T-helper 17 cell (primary cell): ENCODE data around the gene AP5Z1. TPM values are rescaled to one million over a fixed set of nuclear protein-coding genes. Genes with fewer than 3 reads are reported as not detected.

Experiments
- ATAC-seq: fragments of 150-1000 bp; cut with Tn5 transposase; 2 replicates; pipeline ENCODE4 v1.10.0; 2021; ENCODE audit warnings: mild to moderate bottlenecking, moderate library complexity
- DNase-seq, 3 donors: peaks; one replicate each; pipeline versions ENCODE4 v3.0.0 to v3.0.0-alpha.2; 2020 to 2021
- H3K9me3 ChIP-seq: one replicate; pipeline ENCODE4 v1.7.0; 2013; ENCODE audit warnings: low read length, mild to moderate bottlenecking; ENCODE audit not compliant: control insufficient read depth, poor library complexity, severe bottlenecking
- H3K27ac Mint-ChIP-seq: one replicate; pipeline ENCODE4 v1.8.0; 2022; ENCODE audit warnings: mild to moderate bottlenecking, moderate library complexity, mixed read lengths
- H3K27me3 Mint-ChIP-seq: one replicate; pipeline ENCODE4 v1.8.0; 2022; ENCODE audit warnings: mixed read lengths
- H3K36me3 Mint-ChIP-seq: one replicate; pipeline ENCODE4 v1.8.0; 2022; ENCODE audit warnings: low read depth, mixed read lengths
- H3K4me1 Mint-ChIP-seq: one replicate; pipeline ENCODE4 v1.8.0; 2022; ENCODE audit warnings: mild to moderate bottlenecking, mixed read lengths
- H3K4me3 Mint-ChIP-seq: one replicate; pipeline ENCODE4 v1.8.0; 2022; ENCODE audit warnings: mild to moderate bottlenecking, moderate library complexity, mixed read lengths
- total RNA-seq, 4 donors: library from RNA in 2 of 4; stranded (reverse) in 2 of 4; gene quantifications; one replicate each; pipeline ENCODE4 v1.2.3 and lab custom pipeline; 2022 to 2026

The AP5Z1 gene
- total RNA-seq, 2 donors from 2014 or later, result 87.6 to 112 TPM

DNA sequence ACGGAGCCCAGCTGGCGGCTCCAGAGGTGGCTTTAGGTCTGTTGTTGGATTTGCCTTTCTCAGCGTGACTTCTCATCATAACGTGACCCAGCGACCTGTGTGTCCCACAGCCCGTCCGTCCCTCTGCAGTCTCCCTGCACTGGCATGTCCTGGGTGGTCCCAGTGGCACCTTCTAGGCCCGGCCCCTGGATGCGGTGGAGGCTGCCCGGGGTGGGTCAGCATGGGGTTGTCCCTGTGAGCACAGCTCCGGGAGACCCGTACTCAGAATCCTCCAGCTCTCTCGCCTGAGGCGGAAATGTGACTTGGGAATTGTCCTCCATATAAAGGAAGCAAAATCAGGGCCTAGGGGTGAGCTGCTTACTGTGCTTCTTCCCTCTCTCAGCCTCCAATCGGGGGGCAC lies 25.6 kb upstream of the AP5Z1 start:
- Mint-ChIP-seq H3K27me3 (no peaks in the 10 kb centered on the region), H3K4me3 (no peak overlapping the region), H3K27ac (peak overlapping the region; percentile 97), H3K4me1 (peaks cover 46% of the 10 kb centered on the region), H3K36me3 (peaks cover 3% of the 10 kb centered on the region)
- DNase-seq (no peak), ATAC-seq (no peak)
- no peaks in the 10 kb centered on the region for H3K9me3 ChIP-seq

DNA sequence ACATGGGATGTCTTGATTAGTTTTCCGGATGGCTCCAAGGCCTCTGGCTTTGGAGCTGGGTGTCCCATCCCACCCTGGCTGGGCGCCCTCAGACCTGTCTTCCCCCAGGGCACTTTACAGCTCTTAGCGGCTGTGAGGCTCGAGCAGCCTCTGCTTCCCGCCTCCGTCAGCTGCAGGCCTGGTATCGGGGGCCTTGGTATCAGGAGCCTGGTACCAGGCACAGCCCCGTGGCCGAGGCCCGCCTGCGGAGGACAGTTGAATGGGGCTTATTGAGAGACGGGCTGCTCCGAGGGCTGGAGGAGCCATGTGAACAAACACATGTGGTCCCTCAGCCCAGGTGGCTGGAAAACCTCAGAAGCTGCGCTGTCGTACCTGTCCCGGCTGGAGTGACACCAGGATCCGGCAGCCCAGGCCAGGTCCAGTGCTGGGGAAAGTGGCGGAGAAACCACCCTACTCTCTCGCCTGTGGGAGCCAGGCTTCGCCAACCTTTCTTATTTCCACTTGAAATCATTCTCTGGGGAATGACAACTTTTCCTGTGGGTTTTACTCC lies 23.9 kb upstream of the AP5Z1 start:
- H3K4me1 Mint-ChIP-seq, result peaks cover 33% of the 10 kb centered on the region
- H3K27me3 Mint-ChIP-seq, result no peaks in the 10 kb centered on the region

DNA sequence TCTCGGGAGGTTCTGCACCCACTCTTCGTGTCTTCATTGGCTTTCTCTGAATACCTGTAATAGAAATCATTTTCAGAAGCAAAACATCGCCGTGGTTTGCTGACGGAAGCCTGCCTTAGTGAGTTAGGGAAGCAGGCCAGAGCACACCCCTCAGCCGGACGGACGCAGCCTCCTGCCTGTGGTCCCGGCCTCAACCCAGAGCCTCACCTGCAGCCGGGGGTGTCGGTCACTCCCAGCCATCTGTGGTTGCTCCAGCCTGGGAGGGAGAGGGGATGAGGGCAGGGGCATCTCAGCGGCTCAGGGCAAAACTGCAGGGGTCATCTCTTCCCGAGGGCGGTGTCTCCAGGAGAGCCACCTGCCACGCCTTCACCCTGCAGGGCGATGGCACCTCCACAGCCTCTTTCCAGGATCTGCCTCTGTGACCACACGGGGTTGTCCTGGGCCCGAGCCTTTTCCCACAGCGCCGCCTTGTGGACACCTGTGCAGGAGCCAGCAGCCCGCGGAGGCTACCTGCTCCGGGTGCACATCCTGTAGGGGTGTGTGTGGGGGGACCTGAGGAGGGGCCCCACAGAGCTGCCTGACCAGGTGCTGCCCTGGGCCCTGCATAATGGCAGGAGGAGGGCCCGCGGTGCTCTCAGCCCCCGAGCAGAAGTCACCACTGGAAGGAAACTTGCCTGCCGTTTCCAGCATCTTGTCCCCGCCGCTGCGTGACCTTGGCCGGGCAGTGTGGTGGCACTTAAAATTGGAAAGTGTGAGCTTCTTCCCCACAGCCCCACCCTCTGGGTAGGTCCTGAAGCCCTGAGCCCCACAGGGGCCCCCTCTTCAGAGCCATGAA lies 21.6 kb upstream of the AP5Z1 start:
- peaks cover 19% of the 10 kb centered on the region for H3K4me1 Mint-ChIP-seq
- H3K4me3 Mint-ChIP-seq, result no peak overlapping the region

More for the DNA sequence above, 23.9 kb upstream of the AP5Z1 start:
- Mint-ChIP-seq H3K27ac (no peak overlapping the region), H3K4me3 (no peak overlapping the region), H3K36me3 (peaks cover 5% of the 10 kb centered on the region)
- ATAC-seq, result no peak
- DNase-seq, result no peak
- H3K9me3 ChIP-seq, result no peaks in the 10 kb centered on the region

DNA sequence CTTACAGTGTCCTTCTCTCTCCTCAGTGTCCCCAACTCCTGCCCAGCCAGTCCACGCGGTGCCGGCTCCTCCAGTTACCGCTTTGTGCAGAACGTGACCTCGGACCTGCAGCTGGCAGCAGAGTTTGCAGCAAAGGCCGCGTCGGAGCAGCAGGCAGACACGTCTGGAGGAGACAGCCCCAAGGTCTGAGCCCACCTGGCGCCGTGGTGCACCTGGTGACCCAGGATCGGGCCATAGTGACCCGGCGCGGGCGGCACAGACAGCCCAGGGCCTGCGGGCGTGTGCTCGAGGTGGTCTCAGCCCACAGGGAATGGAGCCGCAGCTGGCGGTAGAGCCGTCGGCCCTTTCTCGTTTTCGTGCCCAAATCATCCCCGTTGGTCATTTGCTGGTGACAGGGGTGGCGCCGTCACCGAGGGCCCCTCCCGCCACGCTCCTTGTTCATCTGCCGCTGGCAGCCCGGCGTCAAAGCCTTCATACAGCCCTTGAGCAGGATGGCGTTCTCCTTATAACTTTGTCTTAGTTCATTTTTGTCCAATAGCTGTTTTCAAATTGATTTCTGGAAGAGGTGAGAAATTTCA lies 20.9 kb upstream of the AP5Z1 start:
- peaks cover 15% of the 10 kb centered on the region for H3K4me1 Mint-ChIP-seq
- H3K27ac Mint-ChIP-seq, result no peak overlapping the region
- no peaks in the 10 kb centered on the region for H3K9me3 ChIP-seq
- DNase-seq (no peak), ATAC-seq (no peak)
- H3K36me3 Mint-ChIP-seq, result peaks cover 2% of the 10 kb centered on the region
- H3K4me3 Mint-ChIP-seq, result no peak overlapping the region
- no peaks in the 10 kb centered on the region for H3K27me3 Mint-ChIP-seq

More for the DNA sequence above, 21.6 kb upstream of the AP5Z1 start:
- peak overlapping the region; percentile 68 for H3K27ac Mint-ChIP-seq
- H3K9me3 ChIP-seq, result no peaks in the 10 kb centered on the region
- H3K27me3 Mint-ChIP-seq, result no peaks in the 10 kb centered on the region
- H3K36me3 Mint-ChIP-seq, result peaks cover 2% of the 10 kb centered on the region
- peak; percentile 97 for ATAC-seq
- DNase-seq, result peak; percentile 72 to 89 (median 80)

DNA sequence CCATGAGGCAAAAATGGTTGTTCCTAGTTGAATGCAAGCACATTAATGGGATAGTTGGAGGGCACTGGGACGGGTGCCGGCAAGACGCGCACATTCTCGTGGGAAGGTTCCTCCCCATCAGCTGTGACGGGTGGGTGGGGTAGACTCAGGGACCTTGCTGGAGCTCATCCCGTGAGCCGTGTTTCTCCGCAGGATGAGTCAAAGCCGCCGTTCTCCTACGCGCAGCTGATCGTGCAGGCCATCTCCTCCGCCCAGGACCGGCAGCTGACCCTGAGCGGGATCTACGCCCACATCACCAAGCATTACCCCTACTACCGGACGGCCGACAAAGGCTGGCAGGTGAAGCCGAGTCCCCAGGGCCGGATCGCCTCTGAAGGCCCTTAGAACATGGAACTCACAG lies 20.4 kb upstream of the AP5Z1 start:
- no peaks in the 10 kb centered on the region for H3K9me3 ChIP-seq
- H3K36me3 Mint-ChIP-seq, result peaks cover 2% of the 10 kb centered on the region
- H3K4me3 Mint-ChIP-seq, result no peak overlapping the region
- ATAC-seq (no peak), DNase-seq (no peak)
- no peak overlapping the region for H3K27ac Mint-ChIP-seq
- H3K27me3 Mint-ChIP-seq, result no peaks in the 10 kb centered on the region
- H3K4me1 Mint-ChIP-seq, result peaks cover 15% of the 10 kb centered on the region

DNA sequence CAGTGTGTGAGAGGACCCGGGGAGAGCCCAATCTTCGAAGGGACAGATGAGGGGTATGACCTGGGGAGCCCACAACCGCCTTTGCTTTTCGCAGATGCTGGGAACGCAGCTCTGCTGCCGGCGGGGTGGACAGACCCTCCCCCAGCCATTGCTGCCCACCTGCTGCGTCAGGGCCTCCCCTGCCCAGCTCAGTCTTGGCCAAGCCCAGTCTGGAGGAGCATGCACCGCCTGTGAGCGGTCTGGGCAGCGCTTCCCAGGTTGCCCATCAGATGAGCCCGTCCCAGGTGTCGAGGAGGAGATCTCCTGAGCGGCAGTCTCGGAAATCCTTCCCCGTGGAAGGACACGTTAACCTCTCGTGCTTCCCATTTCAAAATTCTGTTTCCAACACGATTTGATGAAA lies 17.3 kb upstream of the AP5Z1 start:
- Mint-ChIP-seq H3K27ac (no peak overlapping the region), H3K36me3 (peaks cover 2% of the 10 kb centered on the region), H3K4me1 (peaks cover 8% of the 10 kb centered on the region), H3K4me3 (no peak overlapping the region), H3K27me3 (no peaks in the 10 kb centered on the region)
- ATAC-seq (no peak), DNase-seq (no peak)
- no peaks in the 10 kb centered on the region for H3K9me3 ChIP-seq

DNA sequence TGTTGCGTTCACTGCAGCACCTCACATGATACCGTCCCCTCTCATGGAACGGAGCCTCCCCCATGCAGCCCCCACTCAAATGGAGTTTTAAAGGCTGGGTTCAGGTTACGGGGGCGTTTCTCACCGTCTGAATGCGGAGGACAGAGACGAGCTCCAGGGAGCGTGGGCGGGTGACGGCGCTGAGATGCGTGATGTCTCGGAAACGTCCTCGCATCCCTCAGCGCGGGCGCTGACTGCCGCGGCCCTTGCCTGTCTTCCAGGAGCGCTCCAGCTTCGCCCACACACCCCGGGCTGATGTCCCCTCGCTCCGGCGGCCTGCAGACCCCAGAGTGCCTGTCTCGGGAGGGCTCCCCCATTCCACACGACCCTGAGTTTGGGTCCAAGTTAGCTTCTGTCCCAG lies 16.6 kb upstream of the AP5Z1 start:
- H3K4me1 Mint-ChIP-seq, result peaks cover 1% of the 10 kb centered on the region
- no peak overlapping the region for H3K4me3 Mint-ChIP-seq
- no peak for ATAC-seq

DNA sequence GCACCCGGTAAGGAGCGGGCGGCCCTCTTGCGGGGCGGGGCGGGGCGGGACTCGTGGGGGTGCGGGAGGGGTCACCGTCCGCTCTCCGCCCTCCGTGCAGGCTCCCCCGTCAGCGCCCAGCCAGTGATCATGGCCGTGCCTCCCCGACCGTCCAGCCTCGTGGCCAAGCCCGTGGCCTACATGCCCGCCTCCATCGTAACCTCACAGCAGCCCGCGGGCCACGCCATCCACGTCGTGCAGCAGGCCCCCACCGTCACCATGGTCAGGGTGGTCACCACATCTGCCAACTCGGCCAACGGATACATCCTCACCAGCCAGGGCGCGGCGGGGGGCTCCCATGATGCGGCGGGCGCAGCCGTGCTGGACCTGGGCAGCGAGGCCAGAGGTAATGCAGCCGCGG lies 16.2 kb upstream of the AP5Z1 start:
- Mint-ChIP-seq H3K4me3 (no peak overlapping the region), H3K27ac (no peak overlapping the region), H3K27me3 (no peaks in the 10 kb centered on the region), H3K36me3 (peaks cover 2% of the 10 kb centered on the region), H3K4me1 (no peaks in the 10 kb centered on the region)
- ATAC-seq (no peak), DNase-seq (no peak)
- H3K9me3 ChIP-seq, result no peaks in the 10 kb centered on the region

More for the DNA sequence above, 16.6 kb upstream of the AP5Z1 start:
- H3K36me3 Mint-ChIP-seq, result peaks cover 2% of the 10 kb centered on the region
- H3K9me3 ChIP-seq, result no peaks in the 10 kb centered on the region
- no peak for DNase-seq
- H3K27ac Mint-ChIP-seq, result no peak overlapping the region
- no peaks in the 10 kb centered on the region for H3K27me3 Mint-ChIP-seq

DNA sequence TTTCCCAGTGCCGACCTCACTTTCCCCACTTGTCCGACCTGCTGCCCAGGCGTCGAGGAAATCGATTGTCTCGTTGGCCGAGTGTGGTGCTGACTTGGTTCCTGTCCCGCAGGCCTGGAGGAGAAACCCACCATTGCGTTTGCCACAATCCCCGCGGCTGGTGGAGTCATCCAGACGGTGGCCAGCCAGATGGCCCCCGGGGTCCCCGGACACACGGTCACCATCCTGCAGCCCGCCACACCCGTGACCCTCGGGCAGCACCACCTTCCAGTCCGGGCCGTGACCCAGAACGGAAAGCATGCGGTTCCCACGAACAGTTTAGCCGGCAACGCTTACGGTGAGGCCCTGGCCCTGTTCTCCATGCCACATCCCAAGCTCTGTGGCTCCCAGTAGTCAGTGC lies 14.5 kb upstream of the AP5Z1 start:
- Mint-ChIP-seq H3K36me3 (no peaks in the 10 kb centered on the region), H3K4me3 (peak overlapping the region; percentile 28), H3K27ac (no peak overlapping the region), H3K27me3 (no peaks in the 10 kb centered on the region), H3K4me1 (no peaks in the 10 kb centered on the region)
- DNase-seq, result no peak
- ATAC-seq, result no peak
- no peaks in the 10 kb centered on the region for H3K9me3 ChIP-seq

DNA sequence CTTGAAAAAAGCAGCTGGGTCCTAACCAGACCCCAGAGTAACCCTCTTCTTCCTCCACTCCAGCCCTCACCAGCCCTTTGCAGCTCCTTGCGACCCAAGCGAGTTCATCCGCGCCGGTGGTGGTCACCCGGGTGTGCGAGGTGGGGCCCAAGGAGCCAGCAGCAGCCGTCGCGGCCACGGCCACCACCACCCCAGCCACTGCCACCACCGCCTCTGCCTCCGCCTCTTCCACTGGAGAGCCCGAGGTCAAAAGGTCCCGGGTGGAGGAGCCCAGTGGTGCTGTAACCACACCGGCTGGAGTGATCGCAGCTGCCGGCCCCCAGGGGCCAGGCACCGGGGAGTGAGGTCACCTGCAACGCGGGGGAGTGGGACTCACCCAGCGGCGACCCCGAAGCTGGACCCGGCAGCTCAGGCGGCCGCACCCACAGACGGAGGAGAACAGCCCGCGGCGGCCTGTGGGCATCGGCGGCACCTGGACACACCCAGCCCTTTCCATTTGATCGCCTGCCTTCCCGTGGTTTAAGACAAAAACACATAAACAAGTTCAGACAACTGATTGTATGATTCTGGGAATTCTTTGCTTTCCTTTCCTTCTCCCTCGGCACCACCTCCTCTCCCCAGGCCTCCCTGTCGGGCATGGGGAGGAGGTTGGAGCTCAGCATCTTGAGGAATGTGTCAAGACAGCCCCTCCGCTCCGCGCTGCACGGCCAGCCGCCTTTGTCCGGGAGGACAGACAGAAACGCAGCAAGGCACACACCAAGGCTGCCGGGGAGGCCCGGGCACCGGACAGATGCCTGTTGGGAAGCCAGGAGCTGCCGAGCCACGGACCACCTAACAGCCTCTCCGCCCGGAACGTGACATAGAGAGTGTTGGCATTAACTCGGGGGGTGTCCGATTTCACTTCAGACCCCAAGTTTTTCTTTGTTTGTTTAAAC lies 13.0 kb upstream of the AP5Z1 start:
- Mint-ChIP-seq H3K4me3 (no peak overlapping the region), H3K27me3 (no peaks in the 10 kb centered on the region), H3K36me3 (no peaks in the 10 kb centered on the region), H3K4me1 (no peaks in the 10 kb centered on the region), H3K27ac (no peak overlapping the region)
- H3K9me3 ChIP-seq, result no peaks in the 10 kb centered on the region
- DNase-seq (no peak), ATAC-seq (no peak)

DNA sequence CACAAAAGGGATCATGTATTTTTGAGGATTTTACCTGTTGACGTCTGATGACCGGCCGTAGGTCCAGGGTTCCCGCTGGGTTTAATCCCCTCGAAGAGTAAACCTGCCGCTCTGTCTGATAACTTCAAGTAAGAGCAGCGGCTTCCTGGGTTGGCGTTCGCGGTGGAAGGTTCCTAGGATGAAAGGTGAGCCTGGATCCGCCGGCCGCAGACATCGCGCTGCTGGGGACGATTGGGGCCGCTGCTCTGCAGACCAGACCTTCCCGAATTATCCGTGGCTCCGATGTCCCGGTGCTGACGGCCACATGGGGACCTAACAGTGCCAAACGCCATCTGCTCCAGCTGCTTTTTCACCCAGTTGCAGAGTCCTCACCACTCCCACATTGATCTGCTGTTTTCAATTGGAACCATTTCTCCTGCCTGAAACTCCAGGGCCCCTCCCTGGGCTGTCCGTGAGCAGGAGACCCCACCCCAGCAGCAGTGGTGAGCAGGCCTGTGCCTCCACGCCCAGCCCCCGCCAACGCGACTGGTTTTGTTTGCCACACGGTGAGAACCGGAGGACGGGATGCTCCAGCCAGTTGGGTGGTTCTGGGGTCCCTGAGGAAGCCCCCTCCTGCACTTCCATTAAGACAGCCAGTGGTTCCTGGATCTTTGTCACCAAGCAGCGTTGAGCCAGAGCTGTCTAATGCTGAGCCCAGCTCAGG lies 12.2 kb upstream of the AP5Z1 start:
- no peak overlapping the region for H3K27ac Mint-ChIP-seq
- H3K4me3 Mint-ChIP-seq, result no peak overlapping the region
- peaks cover 2% of the 10 kb centered on the region for H3K4me1 Mint-ChIP-seq
- no peak for ATAC-seq
- no peaks in the 10 kb centered on the region for H3K36me3 Mint-ChIP-seq
- no peak for DNase-seq
- no peaks in the 10 kb centered on the region for H3K9me3 ChIP-seq
- no peaks in the 10 kb centered on the region for H3K27me3 Mint-ChIP-seq

DNA sequence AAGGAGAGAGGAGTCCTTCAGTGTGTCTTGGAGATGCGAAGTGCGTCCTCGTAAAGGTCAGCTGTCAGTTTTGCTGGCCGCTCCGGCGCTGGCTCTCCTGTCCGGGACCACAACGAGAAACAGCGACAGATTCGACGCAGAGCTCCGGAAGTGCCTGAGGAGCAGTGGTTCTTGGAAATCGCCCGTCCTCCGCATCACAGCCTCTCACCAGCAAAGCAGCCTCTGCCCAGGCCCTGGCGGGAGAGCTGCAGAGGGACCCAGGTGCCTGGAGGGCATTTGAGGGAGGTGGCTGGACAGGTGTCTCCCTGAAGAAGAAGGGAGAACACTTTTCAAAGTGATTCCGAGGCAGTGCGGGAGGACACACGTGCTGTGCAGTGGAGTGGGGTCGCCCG lies 11.6 kb upstream of the AP5Z1 start:
- Mint-ChIP-seq H3K36me3 (no peaks in the 10 kb centered on the region), H3K27ac (no peak overlapping the region), H3K27me3 (no peaks in the 10 kb centered on the region), H3K4me1 (peaks cover 2% of the 10 kb centered on the region), H3K4me3 (no peak overlapping the region)
- H3K9me3 ChIP-seq, result no peaks in the 10 kb centered on the region
- ATAC-seq, result no peak
- no peak for DNase-seq
